Measurements from ENCODE around the gene DNAJB4.
"Not testable (repeated sequence)": the region's sequence is repeated elsewhere in the genome, so short reads cannot be mapped to it uniquely, and the experiment has no call there.

DNAJB4 gene

DNA sequence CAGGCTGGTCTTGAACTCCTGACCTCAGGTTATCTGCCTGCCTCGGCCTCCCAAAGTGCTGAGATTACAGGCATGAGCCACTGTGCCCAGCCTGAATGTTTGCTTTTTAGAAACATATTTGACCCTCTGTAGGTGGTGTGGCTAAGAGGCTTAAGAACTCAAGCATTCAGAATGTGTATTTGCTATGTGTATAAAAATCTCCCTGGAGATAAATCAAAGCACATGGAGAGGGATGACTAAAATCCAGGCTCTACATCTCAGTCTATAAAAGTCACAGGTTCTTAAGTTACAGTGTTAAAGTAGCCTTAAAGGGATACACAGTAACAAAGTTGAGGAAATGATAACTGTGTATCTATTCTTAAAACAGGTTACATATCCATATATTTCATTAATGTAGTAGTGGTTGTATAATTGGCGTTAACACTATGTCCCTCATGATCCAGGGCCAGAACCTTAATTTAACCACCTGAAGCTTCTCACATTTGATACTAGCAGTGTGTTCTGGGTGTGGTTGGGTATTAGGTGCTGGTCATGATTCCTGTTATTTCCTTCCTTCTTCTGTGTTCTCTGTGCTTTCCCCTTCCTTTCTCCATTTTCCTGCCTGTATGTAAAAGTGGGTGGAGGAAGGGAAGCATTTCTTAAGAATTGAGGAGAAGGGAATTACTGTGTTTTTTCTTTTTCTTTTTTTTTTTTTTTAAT, 57.2 kb downstream of the DNAJB4 start:
- DNase-seq (ENCODE audit: low read depth in 2 of 2): no peak

DNA sequence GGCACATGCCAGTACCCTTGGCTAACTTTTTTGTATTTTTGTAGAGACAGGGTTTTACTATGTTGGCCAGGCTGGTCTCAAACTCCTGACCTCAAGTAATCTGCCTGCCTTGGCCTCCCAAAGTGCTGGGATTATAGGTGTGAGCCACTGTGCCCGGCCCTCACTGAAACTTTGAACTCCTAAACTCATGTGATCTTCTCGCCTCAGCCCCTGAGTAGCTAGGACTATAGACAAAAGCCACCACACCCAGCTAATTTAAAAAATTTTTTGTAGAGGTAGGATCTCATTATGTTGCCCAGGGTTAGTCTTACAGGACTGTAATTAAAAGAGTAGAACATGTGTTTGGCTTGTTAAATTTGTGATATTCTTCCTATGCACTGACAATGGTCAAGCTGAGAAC, 60.1 kb downstream of the DNAJB4 start:
- not testable (repeated sequence) for DNase-seq (ENCODE audit: low read depth in 2 of 2)

All from activated CD8-positive, alpha-beta memory T cell treated with anti-CD3 and anti-CD28 coated beads for 4 hours (primary cell).